CD14-positive monocyte (primary cell): ENCODE data around the gene LRRN4CL. TPM values are rescaled to one million over a fixed set of nuclear protein-coding genes. Genes with fewer than 3 reads are reported as not detected.

ENCODE experiments used
- DNase-seq, 3 donors: peaks; one replicate each; pipeline ENCODE4 v3.0.0-alpha.2; 2011 to 2022
- H2AFZ ChIP-seq: 2 replicates; pipeline ENCODE4 v1.6.0; 2012; ENCODE audit warnings: mild to moderate bottlenecking, low read depth, low read length, inconsistent platforms; ENCODE audit not compliant: insufficient read depth, poor library complexity, severe bottlenecking
- H3K27ac ChIP-seq, 2 donors: 1 replicate in 1 of 2; 2 replicates in 1 of 2; pipeline ENCODE4 v1.5.1; 2012 to 2013; ENCODE audit warnings: low read length in 2 of 2, control low read depth in 1 of 2, inconsistent platforms in 1 of 2, low read depth in 1 of 2, mild to moderate bottlenecking in 1 of 2
- H3K27me3 ChIP-seq, 2 donors: one replicate each; pipeline versions ENCODE4 v1.6.0 to v1.6.1; 2011 to 2013; ENCODE audit warnings: low read length in 2 of 2; ENCODE audit not compliant: control insufficient read depth in 2 of 2, insufficient read depth in 2 of 2
- H3K36me3 ChIP-seq, 2 donors: replicated peaks in 1 of 2; 1 replicate in 1 of 2; 2 replicates in 1 of 2; pipeline versions ENCODE4 v1.5.1 to v1.6.1; 2012 to 2013; ENCODE audit warnings: low read length in 2 of 2, control low read depth in 1 of 2, inconsistent platforms in 1 of 2, mild to moderate bottlenecking in 1 of 2; ENCODE audit not compliant: insufficient read depth in 2 of 2, control insufficient read depth in 1 of 2
- H3K4me1 ChIP-seq, 2 donors: 1 replicate in 1 of 2; 2 replicates in 1 of 2; pipeline versions ENCODE4 v1.5.1 to v1.6.1; 2012 to 2013; ENCODE audit warnings: low read length in 2 of 2, control low read depth in 1 of 2, inconsistent platforms in 1 of 2, mild to moderate bottlenecking in 1 of 2, moderate library complexity in 1 of 2; ENCODE audit not compliant: insufficient read depth in 2 of 2, control insufficient read depth in 1 of 2
- H3K4me2 ChIP-seq: replicated peaks from 2 replicates; pipeline ENCODE3; 2012; ENCODE audit warnings: low read length, moderate library complexity, mild to moderate bottlenecking; ENCODE audit not compliant: poor library complexity, severe bottlenecking; ENCODE audit errors: extremely low read depth
- H3K4me3 ChIP-seq, 3 experiments: fragments of 200-600 bp in 1 of 3; sonication (generic) in 1 of 3; replicated peaks in 1 of 3; 1 replicate in 2 of 3; 2 replicates in 1 of 3; pipeline ENCODE4 v1.5.1; 2011 to 2013; ENCODE audit warnings: low read length in 3 of 3, mild to moderate bottlenecking in 3 of 3, control low read depth in 2 of 3, low read depth in 2 of 3, inconsistent platforms in 1 of 3, moderate library complexity in 1 of 3
- H3K79me2 ChIP-seq: 2 replicates; pipeline ENCODE4 v1.6.0; 2012; ENCODE audit warnings: mild to moderate bottlenecking, control low read depth, inconsistent platforms, low read length, moderate library complexity; ENCODE audit not compliant: insufficient read depth
- H3K9ac ChIP-seq: 2 replicates; pipeline ENCODE4 v1.6.0; 2017; ENCODE audit warnings: low read length, mild to moderate bottlenecking; ENCODE audit not compliant: insufficient read depth, poor library complexity, severe bottlenecking
- H3K9me3 ChIP-seq, 2 donors: replicated peaks in 1 of 2; 1 replicate in 1 of 2; 2 replicates in 1 of 2; pipeline versions ENCODE4 v1.5.1 to v1.6.1; 2012 to 2013; ENCODE audit warnings: low read length in 2 of 2, control low read depth in 1 of 2; ENCODE audit not compliant: control insufficient read depth in 1 of 2, insufficient read depth in 1 of 2
- H4K20me1 ChIP-seq: 2 replicates; pipeline ENCODE4 v1.6.0; 2012; ENCODE audit warnings: mild to moderate bottlenecking, low read length, control low read depth, moderate library complexity; ENCODE audit not compliant: insufficient read depth
- H3K27ac Mint-ChIP-seq, 7 donors: one replicate each; pipeline ENCODE4 v1.8.0; 2020; ENCODE audit warnings: mild to moderate bottlenecking in 7 of 7, mixed read lengths in 7 of 7, moderate library complexity in 6 of 7, inconsistent platforms in 2 of 7
- H3K27me3 Mint-ChIP-seq, 3 donors: one replicate each; pipeline ENCODE4 v1.8.0; 2021 to 2022; ENCODE audit warnings: low read depth in 3 of 3, mild to moderate bottlenecking in 3 of 3, mixed read lengths in 3 of 3, moderate library complexity in 3 of 3, inconsistent platforms in 1 of 3
- H3K36me3 Mint-ChIP-seq, 2 donors: one replicate each; pipeline ENCODE4 v1.8.0; 2020; ENCODE audit warnings: mixed read lengths in 2 of 2, inconsistent platforms in 1 of 2, mild to moderate bottlenecking in 1 of 2
- H3K4me1 Mint-ChIP-seq: one replicate; pipeline ENCODE4 v1.8.0; 2020; ENCODE audit warnings: mild to moderate bottlenecking, mixed read lengths
- H3K4me3 Mint-ChIP-seq, 2 donors: one replicate each; pipeline ENCODE4 v1.8.0; 2020; ENCODE audit warnings: mild to moderate bottlenecking in 2 of 2, mixed read lengths in 2 of 2, moderate library complexity in 1 of 2
- H3K9me3 Mint-ChIP-seq, 7 donors: one replicate each; pipeline ENCODE4 v1.8.0; 2020 to 2022; ENCODE audit warnings: mixed read lengths in 7 of 7, mild to moderate bottlenecking in 6 of 7, moderate library complexity in 6 of 7, inconsistent platforms in 2 of 7
- WGBS: methylation state at CpG from one replicate; pipeline ENCODE4 v1.1.5; 2013; ENCODE audit warnings: missing lambda C conversion rate; ENCODE audit not compliant: insufficient coverage; 5-methylcytosine and 5-hydroxymethylcytosine counted together
- intact Hi-C, 2 donors: fragments of 100-400 bp; cut with micrococcal nuclease; formaldehyde crosslinking; loops; one replicate each; pipeline versions ENCODE4 v1.15.0 to v1.15.1; 2023
- polyA plus RNA-seq, 3 donors: library from polyadenylated mRNA; depleted of rRNA in 1 of 3; unstranded in 2 of 3; stranded (reverse) in 1 of 3; fragments of 300-500 nt in 2 of 3; fragments of >200 nt in 1 of 3; fragmentation: Illumina TruSeq in 2 of 3; gene quantifications; 1 replicate in 2 of 3; 2 replicates in 1 of 3; pipeline ENCODE4 v1.2.3, GENCODE V29; 2012 to 2021
- TF ChIP-seq, protein P1 (sequence below): fragments of 200-600 bp; IDR thresholded peaks from one replicate; pipeline ENCODE4 v1.8.0; 2022; ENCODE audit warnings: antibody characterized with exemption, mild to moderate bottlenecking

Gene LRRN4CL
- polyA plus RNA-seq, 3 donors: not detected

DNA sequence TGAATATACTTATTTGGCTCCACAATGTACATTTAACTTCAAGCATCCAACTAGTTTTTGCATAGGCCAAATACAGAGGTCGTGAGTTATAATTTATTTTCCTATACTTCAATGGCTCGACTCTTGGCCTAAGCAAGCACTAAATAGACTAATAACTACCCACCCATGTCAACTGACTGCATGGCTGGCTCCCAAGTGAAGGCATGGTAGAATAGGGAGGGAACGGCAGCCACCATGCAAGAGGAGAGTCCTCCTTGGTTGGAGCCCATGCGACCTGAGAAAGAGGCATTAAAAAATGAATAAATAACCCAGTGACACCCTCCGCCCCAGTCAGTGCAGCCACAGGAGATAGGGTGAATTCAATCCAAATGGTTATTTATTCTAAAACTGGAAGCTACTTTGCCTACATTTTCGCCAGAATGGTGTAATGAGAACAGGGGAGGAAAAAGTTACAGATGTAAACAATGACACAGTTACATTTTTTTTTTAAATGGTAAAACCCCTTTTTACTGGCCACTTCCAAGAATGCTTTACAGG lies 23.0 kb upstream of the LRRN4CL start:
- no peak overlapping the region for H3K9ac ChIP-seq
- H3K9me3 ChIP-seq: no peaks in the 10 kb centered on the region
- H3K79me2 ChIP-seq: peaks cover 34% of the 10 kb centered on the region
- WGBS: no CpG with 5 or more reads among the region's 6 CpGs
- Mint-ChIP-seq H3K27ac (no peak overlapping the region), H3K4me1 (peaks cover 24% of the 10 kb centered on the region), H3K36me3 (peaks cover 54 to 63% of the 10 kb centered on the region in 2 donors), H3K9me3 (no peaks in the 10 kb centered on the region), H3K4me3 (no peak overlapping the region), H3K27me3 (no peaks in the 10 kb centered on the region)
- peaks cover 57 to 68% of the 10 kb centered on the region in 2 donors for H3K36me3 ChIP-seq
- no peak overlapping the region for H3K4me2 ChIP-seq
- intact Hi-C loops: no loop called here
- no peak overlapping the region for H2AFZ ChIP-seq
- peaks cover 25% of the 10 kb centered on the region for H4K20me1 ChIP-seq
- H3K4me3 ChIP-seq: no peak overlapping the region
- no peak for DNase-seq
- peak overlapping the region in 1 of 2 donors; percentile 18 for H3K27ac ChIP-seq
- no peaks in the 10 kb centered on the region for H3K27me3 ChIP-seq
- TF ChIP-seq, protein P1, sequence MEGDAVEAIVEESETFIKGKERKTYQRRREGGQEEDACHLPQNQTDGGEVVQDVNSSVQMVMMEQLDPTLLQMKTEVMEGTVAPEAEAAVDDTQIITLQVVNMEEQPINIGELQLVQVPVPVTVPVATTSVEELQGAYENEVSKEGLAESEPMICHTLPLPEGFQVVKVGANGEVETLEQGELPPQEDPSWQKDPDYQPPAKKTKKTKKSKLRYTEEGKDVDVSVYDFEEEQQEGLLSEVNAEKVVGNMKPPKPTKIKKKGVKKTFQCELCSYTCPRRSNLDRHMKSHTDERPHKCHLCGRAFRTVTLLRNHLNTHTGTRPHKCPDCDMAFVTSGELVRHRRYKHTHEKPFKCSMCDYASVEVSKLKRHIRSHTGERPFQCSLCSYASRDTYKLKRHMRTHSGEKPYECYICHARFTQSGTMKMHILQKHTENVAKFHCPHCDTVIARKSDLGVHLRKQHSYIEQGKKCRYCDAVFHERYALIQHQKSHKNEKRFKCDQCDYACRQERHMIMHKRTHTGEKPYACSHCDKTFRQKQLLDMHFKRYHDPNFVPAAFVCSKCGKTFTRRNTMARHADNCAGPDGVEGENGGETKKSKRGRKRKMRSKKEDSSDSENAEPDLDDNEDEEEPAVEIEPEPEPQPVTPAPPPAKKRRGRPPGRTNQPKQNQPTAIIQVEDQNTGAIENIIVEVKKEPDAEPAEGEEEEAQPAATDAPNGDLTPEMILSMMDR: no peak
- H3K4me1 ChIP-seq: peaks cover 18 to 30% of the 10 kb centered on the region in 2 donors

DNA sequence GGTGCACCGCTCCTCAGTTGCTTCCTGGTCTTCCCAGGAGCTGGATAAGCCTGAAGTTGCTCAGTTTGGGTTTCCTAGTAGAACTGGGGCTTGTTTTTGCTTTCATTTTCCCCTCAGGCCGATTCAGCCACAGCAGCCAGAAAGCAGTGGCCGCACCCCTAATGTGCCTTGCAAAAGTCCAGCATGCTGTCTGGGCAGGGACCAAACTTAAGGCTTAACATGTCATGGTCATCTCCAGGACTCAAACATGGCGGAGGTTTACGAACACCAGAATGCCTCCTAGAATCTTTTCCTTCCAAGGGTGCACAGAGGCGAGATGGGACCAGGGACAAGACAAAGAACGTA lies 20.6 kb upstream of the LRRN4CL start:
- peak; percentile 20 to 27 (median 23) for DNase-seq
- Mint-ChIP-seq H3K9me3 (no peaks in the 10 kb centered on the region), H3K36me3 (peaks cover 33 to 44% of the 10 kb centered on the region in 2 donors), H3K27me3 (no peaks in the 10 kb centered on the region), H3K4me1 (peaks cover 42% of the 10 kb centered on the region), H3K4me3 (peak overlapping the region; percentile 87 to 96), H3K27ac (peak overlapping the region; percentile 95 to 99 (median 98))
- peaks cover 18% of the 10 kb centered on the region for H3K79me2 ChIP-seq
- intact Hi-C loops: loop anchor here in 1 of 2 donors (1.0 kb wide), 1 partner anchor 16 kb away; no protein-coding TSS in a partner anchor
- peak overlapping the region; percentile 96 for H3K4me2 ChIP-seq
- peaks cover 34 to 44% of the 10 kb centered on the region in 2 donors for H3K36me3 ChIP-seq
- H2AFZ ChIP-seq: peak overlapping the region; percentile 98
- peak overlapping the region; percentile 72 to 91 (median 83) for H3K4me3 ChIP-seq
- H3K27me3 ChIP-seq: no peaks in the 10 kb centered on the region
- H3K4me1 ChIP-seq: peaks cover 34 to 51% of the 10 kb centered on the region in 2 donors
- peaks cover 7% of the 10 kb centered on the region for H4K20me1 ChIP-seq
- no peaks in the 10 kb centered on the region for H3K9me3 ChIP-seq
- H3K27ac ChIP-seq: peak overlapping the region; percentile 95 to 97
- TF ChIP-seq, protein P1: no peak
- 65% methylated on average over 7 of the region's 7 CpGs for WGBS
- H3K9ac ChIP-seq: peak overlapping the region; percentile 88
